ENCODE results near the gene PHTF2.

- TF ChIP-seq CTCF (IDR thresholded peaks at IDR 0.05 in 2 of 3, conservative IDR thresholded peaks at IDR 0.05 in 1 of 3; ENCODE audit: borderline replicate concordance in 1 of 3, insufficient read depth in 1 of 3, low read depth in 2 of 3, low read length in 2 of 3) = no peak
- no peak for TF ChIP-seq TCF7L2 (IDR thresholded peaks at IDR 0.05; ENCODE audit: borderline replicate concordance, extremely low read depth, insufficient read depth, insufficient read length)
- TF ChIP-seq REST (IDR thresholded peaks at IDR 0.05; ENCODE audit: low read depth) = no peak
- no peak for TF ChIP-seq ZNF274 (IDR thresholded peaks at IDR 0.05; ENCODE audit: low read depth, low read length)
- no peak for TF ChIP-seq ELF1 (IDR thresholded peaks at IDR 0.05; ENCODE audit: borderline replicate concordance, low read depth)
- no peak for TF ChIP-seq SIN3A (IDR thresholded peaks at IDR 0.05; ENCODE audit: low read depth)
Measured at GRCh38 chr7:77885155-77885554, 86.6 kb downstream of the PHTF2 start.

Measured in HCT116 (cell line).